ENCODE results near the gene EYS. TPM values are rescaled to one million over a fixed set of nuclear protein-coding genes. Genes with fewer than 3 reads are reported as not detected.

Gene EYS
- total RNA-seq, 5 donors from 2014 or later (not counting 1 experiment from before 2014, with no cell fraction given) = not detected

- DNase-seq (no peak), ATAC-seq (replicated peaks in 1 of 4) (no peak)
- Histone ChIP-seq H3K36me3 (ENCODE audit: control insufficient read depth in 2 of 2, extremely low read depth in 1 of 2, insufficient read depth in 1 of 2, low read length in 1 of 2) (no peaks in the 10 kb centered on the region), H3K9me3 (no peaks in the 10 kb centered on the region), H3K27ac (ENCODE audit: low read length) (no peak overlapping the region), H3K4me3 (ENCODE audit: control insufficient read depth in 1 of 2, extremely low read depth in 1 of 2, low read length in 1 of 2) (no peak overlapping the region), H3K4me1 (ENCODE audit: control insufficient read depth in 1 of 2, extremely low read depth in 1 of 2, insufficient read depth in 2 of 2, low read length in 2 of 2) (no peaks in the 10 kb centered on the region), H3K27me3 (replicated peaks in 1 of 2; ENCODE audit: control insufficient read depth in 2 of 2, extremely low read depth in 1 of 2, insufficient read depth in 2 of 2, low read length in 1 of 2) (no peaks in the 10 kb centered on the region)
- Mint-ChIP-seq H3K27me3 (no peaks in the 10 kb centered on the region), H3K4me3 (no peak overlapping the region), H3K27ac (no peak overlapping the region), H3K36me3 (no peaks in the 10 kb centered on the region), H3K4me1 (no peaks in the 10 kb centered on the region), H3K9me3 (peaks cover 3 to 10% (median 8%) of the 10 kb centered on the region in 3 donors)
- ChIA-PET CTCF (no interaction called here), POLR2A (no interaction called here)
- no CpG with 5 or more reads among the region's 2 CpGs for WGBS (ENCODE audit: insufficient coverage)
These were observed 875.3 kb downstream of the EYS start for GRCh38 chr6:64831680-64832079.

- H3K9me3 ChIP-seq = no peaks in the 10 kb centered on the region
- Mint-ChIP-seq H3K9me3 (peaks cover 4 to 18% (median 12%) of the 10 kb centered on the region in 3 donors), H3K27ac (no peak overlapping the region), H3K4me3 (no peak overlapping the region), H3K36me3 (no peaks in the 10 kb centered on the region), H3K4me1 (no peaks in the 10 kb centered on the region), H3K27me3 (no peaks in the 10 kb centered on the region)
- no peaks in the 10 kb centered on the region for H3K36me3 ChIP-seq (ENCODE audit: control insufficient read depth in 2 of 2, extremely low read depth in 1 of 2, insufficient read depth in 1 of 2, low read length in 1 of 2)
- H3K27ac ChIP-seq (ENCODE audit: low read length) = no peak overlapping the region
- ChIA-PET CTCF (no interaction called here), POLR2A (no interaction called here)
- no CpG with 5 or more reads among the region's 2 CpGs for WGBS (ENCODE audit: insufficient coverage)
- DNase-seq (no peak), ATAC-seq (replicated peaks in 1 of 4) (no peak)
- no peak overlapping the region for H3K4me3 ChIP-seq (ENCODE audit: control insufficient read depth in 1 of 2, extremely low read depth in 1 of 2, low read length in 1 of 2)
- no peaks in the 10 kb centered on the region for H3K27me3 ChIP-seq (replicated peaks in 1 of 2; ENCODE audit: control insufficient read depth in 2 of 2, extremely low read depth in 1 of 2, insufficient read depth in 2 of 2, low read length in 1 of 2)
- no peaks in the 10 kb centered on the region for H3K4me1 ChIP-seq (ENCODE audit: control insufficient read depth in 1 of 2, extremely low read depth in 1 of 2, insufficient read depth in 2 of 2, low read length in 2 of 2)
These were observed 889.5 kb downstream of the EYS start for GRCh38 chr6:64817525-64817924.

GRCh38 chr6:64815718-64816117 is 891.3 kb downstream of the EYS start:
- no peak overlapping the region for H3K4me3 Mint-ChIP-seq
- no peaks in the 10 kb centered on the region for H3K4me1 ChIP-seq (ENCODE audit: control insufficient read depth in 1 of 2, extremely low read depth in 1 of 2, insufficient read depth in 2 of 2, low read length in 2 of 2)
- H3K27me3 Mint-ChIP-seq = no peaks in the 10 kb centered on the region
- H3K36me3 ChIP-seq (ENCODE audit: control insufficient read depth in 2 of 2, extremely low read depth in 1 of 2, insufficient read depth in 1 of 2, low read length in 1 of 2) = no peaks in the 10 kb centered on the region
- 80% methylated on average over 1 of the region's 2 CpGs for WGBS (ENCODE audit: insufficient coverage)
- H3K27me3 ChIP-seq (replicated peaks in 1 of 2; ENCODE audit: control insufficient read depth in 2 of 2, extremely low read depth in 1 of 2, insufficient read depth in 2 of 2, low read length in 1 of 2) = no peaks in the 10 kb centered on the region
- H3K9me3 Mint-ChIP-seq = peaks cover 4 to 13% (median 7%) of the 10 kb centered on the region in 3 donors
- no peaks in the 10 kb centered on the region for H3K36me3 Mint-ChIP-seq
- no peaks in the 10 kb centered on the region for H3K9me3 ChIP-seq
- ChIA-PET POLR2A (no interaction called here), CTCF (no interaction called here)
- H3K27ac ChIP-seq (ENCODE audit: low read length) = no peak overlapping the region
- H3K4me1 Mint-ChIP-seq = no peaks in the 10 kb centered on the region
- no peak overlapping the region for H3K27ac Mint-ChIP-seq
- DNase-seq (no peak), ATAC-seq (replicated peaks in 1 of 4) (no peak)
- no peak overlapping the region for H3K4me3 ChIP-seq (ENCODE audit: control insufficient read depth in 1 of 2, extremely low read depth in 1 of 2, low read length in 1 of 2)

GRCh38 chr6:64812138-64812537 is 894.9 kb downstream of the EYS start:
- no peaks in the 10 kb centered on the region for H3K4me1 ChIP-seq (ENCODE audit: control insufficient read depth in 1 of 2, extremely low read depth in 1 of 2, insufficient read depth in 2 of 2, low read length in 2 of 2)
- Mint-ChIP-seq H3K27ac (no peak overlapping the region), H3K4me1 (no peaks in the 10 kb centered on the region), H3K27me3 (no peaks in the 10 kb centered on the region), H3K4me3 (no peak overlapping the region), H3K9me3 (peaks cover 0 to 6% (median 5%) of the 10 kb centered on the region in 3 donors), H3K36me3 (no peaks in the 10 kb centered on the region)
- ChIA-PET POLR2A (no interaction called here), CTCF (no interaction called here)
- H3K36me3 ChIP-seq (ENCODE audit: control insufficient read depth in 2 of 2, extremely low read depth in 1 of 2, insufficient read depth in 1 of 2, low read length in 1 of 2) = no peaks in the 10 kb centered on the region
- no peaks in the 10 kb centered on the region for H3K27me3 ChIP-seq (replicated peaks in 1 of 2; ENCODE audit: control insufficient read depth in 2 of 2, extremely low read depth in 1 of 2, insufficient read depth in 2 of 2, low read length in 1 of 2)
- ATAC-seq (replicated peaks in 1 of 4) (no peak), DNase-seq (no peak)
- WGBS (ENCODE audit: insufficient coverage) = no CpG with 5 or more reads among the region's 4 CpGs
- no peak overlapping the region for H3K4me3 ChIP-seq (ENCODE audit: control insufficient read depth in 1 of 2, extremely low read depth in 1 of 2, low read length in 1 of 2)
- no peak overlapping the region for H3K27ac ChIP-seq (ENCODE audit: low read length)
- H3K9me3 ChIP-seq = no peaks in the 10 kb centered on the region

- H3K9me3 Mint-ChIP-seq = peaks cover 0 to 5% (median 3%) of the 10 kb centered on the region in 3 donors
- H3K27ac Mint-ChIP-seq = no peak overlapping the region
- Histone ChIP-seq H3K4me1 (ENCODE audit: control insufficient read depth in 1 of 2, extremely low read depth in 1 of 2, insufficient read depth in 2 of 2, low read length in 2 of 2) (no peaks in the 10 kb centered on the region), H3K4me3 (ENCODE audit: control insufficient read depth in 1 of 2, extremely low read depth in 1 of 2, low read length in 1 of 2) (no peak overlapping the region), H3K36me3 (ENCODE audit: control insufficient read depth in 2 of 2, extremely low read depth in 1 of 2, insufficient read depth in 1 of 2, low read length in 1 of 2) (no peaks in the 10 kb centered on the region), H3K9me3 (no peaks in the 10 kb centered on the region), H3K27ac (ENCODE audit: low read length) (no peak overlapping the region), H3K27me3 (replicated peaks in 1 of 2; ENCODE audit: control insufficient read depth in 2 of 2, extremely low read depth in 1 of 2, insufficient read depth in 2 of 2, low read length in 1 of 2) (no peaks in the 10 kb centered on the region)
- ChIA-PET CTCF (no interaction called here), POLR2A (no interaction called here)
- H3K36me3 Mint-ChIP-seq = no peaks in the 10 kb centered on the region
- H3K4me3 Mint-ChIP-seq = no peak overlapping the region
- WGBS (ENCODE audit: insufficient coverage) = no CpG with 5 or more reads among the region's 1 CpG
- no peaks in the 10 kb centered on the region for H3K4me1 Mint-ChIP-seq
- no peaks in the 10 kb centered on the region for H3K27me3 Mint-ChIP-seq
- no peak for ATAC-seq (replicated peaks in 1 of 4)
- DNase-seq = no peak
These were observed 895.9 kb downstream of the EYS start for GRCh38 chr6:64811119-64811518.

GRCh38 chr6:64807785-64808184 is 899.2 kb downstream of the EYS start:
- peaks cover 0 to 5% (median 1%) of the 10 kb centered on the region in 3 donors for H3K9me3 Mint-ChIP-seq
- no peak overlapping the region for H3K4me3 Mint-ChIP-seq
- ChIA-PET CTCF (no interaction called here), POLR2A (no interaction called here)
- Histone ChIP-seq H3K27me3 (replicated peaks in 1 of 2; ENCODE audit: control insufficient read depth in 2 of 2, extremely low read depth in 1 of 2, insufficient read depth in 2 of 2, low read length in 1 of 2) (no peaks in the 10 kb centered on the region), H3K4me3 (ENCODE audit: control insufficient read depth in 1 of 2, extremely low read depth in 1 of 2, low read length in 1 of 2) (no peak overlapping the region), H3K9me3 (no peaks in the 10 kb centered on the region), H3K36me3 (ENCODE audit: control insufficient read depth in 2 of 2, extremely low read depth in 1 of 2, insufficient read depth in 1 of 2, low read length in 1 of 2) (no peaks in the 10 kb centered on the region), H3K27ac (ENCODE audit: low read length) (no peak overlapping the region), H3K4me1 (ENCODE audit: control insufficient read depth in 1 of 2, extremely low read depth in 1 of 2, insufficient read depth in 2 of 2, low read length in 2 of 2) (no peaks in the 10 kb centered on the region)
- WGBS (ENCODE audit: insufficient coverage) = 70% methylated on average over 1 of the region's 2 CpGs
- H3K27me3 Mint-ChIP-seq = no peaks in the 10 kb centered on the region
- H3K4me1 Mint-ChIP-seq = no peaks in the 10 kb centered on the region
- H3K36me3 Mint-ChIP-seq = no peaks in the 10 kb centered on the region
- no peak for ATAC-seq (replicated peaks in 1 of 4)
- DNase-seq = no peak
- no peak overlapping the region for H3K27ac Mint-ChIP-seq

- ChIA-PET CTCF (no interaction called here), POLR2A (no interaction called here)
- Histone ChIP-seq H3K27me3 (replicated peaks in 1 of 2; ENCODE audit: control insufficient read depth in 2 of 2, extremely low read depth in 1 of 2, insufficient read depth in 2 of 2, low read length in 1 of 2) (no peaks in the 10 kb centered on the region), H3K4me1 (ENCODE audit: control insufficient read depth in 1 of 2, extremely low read depth in 1 of 2, insufficient read depth in 2 of 2, low read length in 2 of 2) (no peaks in the 10 kb centered on the region), H3K27ac (ENCODE audit: low read length) (no peak overlapping the region), H3K4me3 (ENCODE audit: control insufficient read depth in 1 of 2, extremely low read depth in 1 of 2, low read length in 1 of 2) (no peak overlapping the region), H3K9me3 (no peaks in the 10 kb centered on the region), H3K36me3 (ENCODE audit: control insufficient read depth in 2 of 2, extremely low read depth in 1 of 2, insufficient read depth in 1 of 2, low read length in 1 of 2) (no peaks in the 10 kb centered on the region)
- DNase-seq (no peak), ATAC-seq (replicated peaks in 1 of 4) (no peak)
- Mint-ChIP-seq H3K36me3 (no peaks in the 10 kb centered on the region), H3K27me3 (no peaks in the 10 kb centered on the region), H3K4me1 (no peaks in the 10 kb centered on the region), H3K27ac (no peak overlapping the region), H3K4me3 (no peak overlapping the region), H3K9me3 (peaks cover 0 to 8% (median 6%) of the 10 kb centered on the region in 3 donors)
- 77% methylated on average over 5 of the region's 9 CpGs for WGBS (ENCODE audit: insufficient coverage)
These were observed 903.4 kb downstream of the EYS start for GRCh38 chr6:64803470-64804166.
